B cell (primary cell): ENCODE results near the gene MFAP1.

Experiments used
- EZH2 ChIP-seq: IDR thresholded peaks from 2 replicates; pipeline ENCODE4 v1.6.1; 2012; ENCODE audit warnings: borderline replicate concordance, low read depth, mild to moderate bottlenecking, moderate library complexity, low read length; ENCODE audit not compliant: insufficient read depth, poor library complexity, severe bottlenecking
- TF ChIP-seq, protein P1 (sequence below): fragments of 200-600 bp; IDR thresholded peaks from one replicate; pipeline ENCODE4 v1.8.0; 2022; ENCODE audit warnings: antibody characterized with exemption, mild to moderate bottlenecking

GRCh38 chr15:43776101-43776717, 48.3 kb downstream of the MFAP1 start:
- TF ChIP-seq, protein P1, sequence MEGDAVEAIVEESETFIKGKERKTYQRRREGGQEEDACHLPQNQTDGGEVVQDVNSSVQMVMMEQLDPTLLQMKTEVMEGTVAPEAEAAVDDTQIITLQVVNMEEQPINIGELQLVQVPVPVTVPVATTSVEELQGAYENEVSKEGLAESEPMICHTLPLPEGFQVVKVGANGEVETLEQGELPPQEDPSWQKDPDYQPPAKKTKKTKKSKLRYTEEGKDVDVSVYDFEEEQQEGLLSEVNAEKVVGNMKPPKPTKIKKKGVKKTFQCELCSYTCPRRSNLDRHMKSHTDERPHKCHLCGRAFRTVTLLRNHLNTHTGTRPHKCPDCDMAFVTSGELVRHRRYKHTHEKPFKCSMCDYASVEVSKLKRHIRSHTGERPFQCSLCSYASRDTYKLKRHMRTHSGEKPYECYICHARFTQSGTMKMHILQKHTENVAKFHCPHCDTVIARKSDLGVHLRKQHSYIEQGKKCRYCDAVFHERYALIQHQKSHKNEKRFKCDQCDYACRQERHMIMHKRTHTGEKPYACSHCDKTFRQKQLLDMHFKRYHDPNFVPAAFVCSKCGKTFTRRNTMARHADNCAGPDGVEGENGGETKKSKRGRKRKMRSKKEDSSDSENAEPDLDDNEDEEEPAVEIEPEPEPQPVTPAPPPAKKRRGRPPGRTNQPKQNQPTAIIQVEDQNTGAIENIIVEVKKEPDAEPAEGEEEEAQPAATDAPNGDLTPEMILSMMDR = no peak
- no peak for TF ChIP-seq EZH2
